Measurements from ENCODE around the gene BPTF. TPM values are rescaled to one million over a fixed set of nuclear protein-coding genes. Genes with fewer than 3 reads are reported as not detected.

Gene BPTF
- total and polyA plus RNA-seq, 2 of the 8 experiments (the other 6 are each of a cell fraction or from before 2014, with no cell fraction given), result 107 to 228 TPM

DNA sequence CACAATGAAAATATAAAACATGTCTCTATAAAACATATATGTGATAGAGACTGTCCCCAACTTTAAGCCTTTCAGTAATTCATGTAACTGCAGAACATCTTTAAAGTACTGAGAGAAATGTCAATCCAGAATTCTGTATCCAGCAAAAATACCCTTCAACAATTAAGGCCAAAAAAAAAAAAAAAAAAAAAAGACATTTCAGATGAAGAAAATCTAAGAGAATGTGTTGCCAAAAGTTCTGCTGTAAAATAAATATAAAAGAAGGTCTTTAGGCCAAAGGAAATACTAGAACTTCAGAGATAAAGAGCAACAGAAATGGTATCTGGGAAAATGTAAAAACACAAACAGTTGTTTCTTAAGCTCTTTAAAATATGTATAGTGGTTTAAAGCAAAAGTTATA is 17.3 kb downstream of the BPTF start (continued):
- TF ChIP-seq GTF2F1 (IDR thresholded peaks at IDR 0.05; ENCODE audit: borderline replicate concordance, low read depth, low read length) (no peak), CHD2 (IDR thresholded peaks at IDR 0.05; ENCODE audit: low read length) (no peak), RFX5 (IDR thresholded peaks at IDR 0.05; ENCODE audit: borderline replicate concordance, low read depth, low read length) (no peak), CHD1 (IDR thresholded peaks at IDR 0.05; ENCODE audit: low read depth, low read length) (no peak), SP2 (IDR thresholded peaks at IDR 0.05; ENCODE audit: low read length) (no peak), TCF12 (IDR thresholded peaks at IDR 0.05; ENCODE audit: low read depth, low read length) (no peak)
